ENCODE data around the gene TOMM5. TPM values are rescaled to one million over a fixed set of nuclear protein-coding genes. Genes with fewer than 3 reads are reported as not detected.

TOMM5 gene
- total RNA-seq, 2 donors from 2014 or later: 110 to 115 TPM

- H3K27me3 Mint-ChIP-seq (ENCODE audit: insufficient read depth): no peaks in the 10 kb centered on the region
- WGBS, 2 experiments (ENCODE audit: insufficient coverage in 1 of 2, insufficient read length in 1 of 2): 54 to 63% methylated on average over 3 of the region's 3 CpGs
- H3K36me3 Mint-ChIP-seq (ENCODE audit: low read depth): peaks cover 81% of the 10 kb centered on the region
- Histone ChIP-seq H3K27me3 (ENCODE audit: control insufficient read depth, insufficient read depth, low read length, poor library complexity, severe bottlenecking) (no peaks in the 10 kb centered on the region), H3K4me3 (ENCODE audit: low read length) (peak overlapping the region; percentile 18), H3K4me1 (ENCODE audit: control insufficient read depth, insufficient read depth, low read length) (no peaks in the 10 kb centered on the region), H3K9ac (ENCODE audit: extremely low read depth, low read length, poor library complexity, severe bottlenecking) (no peak overlapping the region), H3K36me3 (ENCODE audit: control insufficient read depth, insufficient read depth, low read length) (peaks cover 53% of the 10 kb centered on the region), H3K27ac (ENCODE audit: low read depth, low read length) (no peak overlapping the region), H3K9me3 (ENCODE audit: control insufficient read depth, low read length) (peaks cover 42% of the 10 kb centered on the region)
- peaks cover 33% of the 10 kb centered on the region for H3K9me3 Mint-ChIP-seq
- no peak overlapping the region for H3K4me3 Mint-ChIP-seq
- H3K4me1 Mint-ChIP-seq: no peaks in the 10 kb centered on the region
- no peak overlapping the region for H3K27ac Mint-ChIP-seq
- no peak for DNase-seq
- no peak for TF ChIP-seq CTCF (conservative IDR thresholded peaks at IDR 0.05)
Measured at GRCh38 chr9:37563806-37564513, 28.4 kb downstream of the TOMM5 start.

- 90 to 100% methylated on average over 1 of the region's 1 CpG for WGBS, 2 experiments (ENCODE audit: insufficient coverage in 1 of 2, insufficient read length in 1 of 2)
- H3K27me3 Mint-ChIP-seq (ENCODE audit: insufficient read depth): no peaks in the 10 kb centered on the region
Measured at GRCh38 chr9:37562826-37563225, 29.6 kb downstream of the TOMM5 start.

GRCh38 chr9:37561682-37562081 lies 30.7 kb downstream of the TOMM5 start:
- DNase-seq: no peak
- no peaks in the 10 kb centered on the region for H3K27me3 Mint-ChIP-seq (ENCODE audit: insufficient read depth)
- Histone ChIP-seq H3K9me3 (ENCODE audit: control insufficient read depth, low read length) (peaks cover 40% of the 10 kb centered on the region), H3K27ac (ENCODE audit: low read depth, low read length) (no peak overlapping the region), H3K27me3 (ENCODE audit: control insufficient read depth, insufficient read depth, low read length, poor library complexity, severe bottlenecking) (no peaks in the 10 kb centered on the region), H3K9ac (ENCODE audit: extremely low read depth, low read length, poor library complexity, severe bottlenecking) (no peak overlapping the region), H3K4me1 (ENCODE audit: control insufficient read depth, insufficient read depth, low read length) (no peaks in the 10 kb centered on the region), H3K4me3 (ENCODE audit: low read length) (no peak overlapping the region), H3K36me3 (ENCODE audit: control insufficient read depth, insufficient read depth, low read length) (peaks cover 43% of the 10 kb centered on the region)
- TF ChIP-seq CTCF (conservative IDR thresholded peaks at IDR 0.05): no peak
- no peak overlapping the region for H3K4me3 Mint-ChIP-seq
- WGBS, 2 experiments (ENCODE audit: insufficient coverage in 1 of 2, insufficient read length in 1 of 2): 90 to 95% methylated on average over 2 of the region's 2 CpGs
- H3K9me3 Mint-ChIP-seq: peaks cover 33% of the 10 kb centered on the region
- H3K4me1 Mint-ChIP-seq: no peaks in the 10 kb centered on the region
- H3K27ac Mint-ChIP-seq: no peak overlapping the region
- H3K36me3 Mint-ChIP-seq (ENCODE audit: low read depth): peaks cover 80% of the 10 kb centered on the region

More at GRCh38 chr9:37562826-37563225, 29.6 kb downstream of the TOMM5 start:
- H3K4me3 Mint-ChIP-seq: no peak overlapping the region
- H3K9me3 Mint-ChIP-seq: peaks cover 33% of the 10 kb centered on the region
- H3K27ac ChIP-seq (ENCODE audit: low read depth, low read length): no peak overlapping the region
- H3K27me3 ChIP-seq (ENCODE audit: control insufficient read depth, insufficient read depth, low read length, poor library complexity, severe bottlenecking): no peaks in the 10 kb centered on the region
- no peak overlapping the region for H3K27ac Mint-ChIP-seq
- peaks cover 42% of the 10 kb centered on the region for H3K9me3 ChIP-seq (ENCODE audit: control insufficient read depth, low read length)
- no peak for DNase-seq
- peaks cover 71% of the 10 kb centered on the region for H3K36me3 Mint-ChIP-seq (ENCODE audit: low read depth)
- peaks cover 47% of the 10 kb centered on the region for H3K36me3 ChIP-seq (ENCODE audit: control insufficient read depth, insufficient read depth, low read length)
- TF ChIP-seq CTCF (conservative IDR thresholded peaks at IDR 0.05): no peak
- H3K4me3 ChIP-seq (ENCODE audit: low read length): no peak overlapping the region
- H3K9ac ChIP-seq (ENCODE audit: extremely low read depth, low read length, poor library complexity, severe bottlenecking): no peak overlapping the region
- no peaks in the 10 kb centered on the region for H3K4me1 ChIP-seq (ENCODE audit: control insufficient read depth, insufficient read depth, low read length)
- no peaks in the 10 kb centered on the region for H3K4me1 Mint-ChIP-seq

Measured in endodermal cell (in vitro differentiated cells).